ENCODE measurements around the gene IPCEF1.

Gene IPCEF1

DNA sequence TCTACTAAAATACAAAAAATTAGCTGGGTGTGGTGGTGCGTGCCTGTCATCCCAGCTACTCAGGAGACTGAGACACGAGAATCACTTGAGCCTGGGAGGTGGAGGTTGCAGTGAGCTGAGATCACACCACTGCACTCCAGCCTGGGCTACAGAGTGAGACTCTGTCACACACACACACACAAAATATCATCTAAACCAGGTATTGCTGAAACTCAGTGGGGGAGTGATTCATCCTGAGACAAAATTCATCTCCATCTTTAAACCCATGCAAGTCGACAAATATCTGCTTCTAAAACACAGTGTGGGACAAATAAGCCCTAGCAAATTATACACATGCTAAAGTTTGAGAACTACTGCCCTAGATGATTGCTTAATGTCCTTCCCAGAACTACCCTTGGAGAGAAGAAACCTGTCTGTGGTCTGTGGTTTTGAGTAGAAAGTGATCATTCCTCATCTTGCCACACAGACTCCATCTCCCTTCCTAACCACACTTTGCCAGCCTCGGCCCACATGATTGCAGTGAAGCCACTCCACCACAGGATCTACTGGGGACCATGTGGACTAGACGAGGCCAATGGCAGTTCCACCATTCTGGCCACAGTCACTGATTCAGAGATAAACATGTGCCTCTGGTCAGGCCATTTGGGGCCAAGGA is 187.3 kb downstream of the IPCEF1 start:
- DNase-seq = peak in 7 of 58 donors; percentile 8 to 55 (median 29)

DNA sequence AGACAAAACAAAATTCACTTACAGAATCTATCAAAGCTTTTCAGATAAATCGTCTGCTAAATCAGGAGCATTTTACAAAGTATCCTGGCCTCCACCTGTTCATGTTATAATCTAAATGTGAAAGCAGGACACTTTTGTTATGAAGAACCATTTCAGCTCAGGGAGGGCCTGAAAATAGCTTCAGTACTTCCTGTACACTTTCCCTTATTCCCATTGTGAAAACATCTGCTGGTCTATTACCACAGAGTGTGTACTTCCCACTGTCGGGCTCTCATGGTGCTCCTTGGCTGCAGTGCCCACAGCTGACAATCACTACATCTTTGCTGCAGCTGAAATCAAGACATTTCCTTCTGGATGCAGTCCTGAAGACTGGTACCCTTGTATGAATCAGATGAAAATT is 189.5 kb downstream of the IPCEF1 start:
- DNase-seq = peak in 6 of 58 donors; percentile 9 to 69 (median 19)

DNA sequence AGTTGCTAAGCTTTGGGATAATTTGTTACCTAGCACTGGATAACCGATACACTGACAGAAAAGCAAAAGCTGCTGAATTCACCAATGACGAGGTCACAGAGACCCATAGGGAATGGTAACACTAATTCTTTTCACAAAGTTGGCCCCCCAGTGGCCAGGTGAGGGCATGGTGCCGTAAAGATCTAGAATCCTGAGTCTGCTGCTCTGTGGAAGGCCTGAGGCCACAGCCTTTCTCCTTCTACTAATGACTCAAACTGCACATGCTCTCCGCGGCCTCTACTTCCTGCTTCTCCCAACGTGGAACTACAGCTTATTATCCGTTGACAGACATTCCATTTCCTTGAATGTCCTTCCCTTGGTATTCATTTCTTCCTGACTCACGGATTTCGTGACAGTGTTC is 190.5 kb downstream of the IPCEF1 start:
- DNase-seq = no peak

DNA sequence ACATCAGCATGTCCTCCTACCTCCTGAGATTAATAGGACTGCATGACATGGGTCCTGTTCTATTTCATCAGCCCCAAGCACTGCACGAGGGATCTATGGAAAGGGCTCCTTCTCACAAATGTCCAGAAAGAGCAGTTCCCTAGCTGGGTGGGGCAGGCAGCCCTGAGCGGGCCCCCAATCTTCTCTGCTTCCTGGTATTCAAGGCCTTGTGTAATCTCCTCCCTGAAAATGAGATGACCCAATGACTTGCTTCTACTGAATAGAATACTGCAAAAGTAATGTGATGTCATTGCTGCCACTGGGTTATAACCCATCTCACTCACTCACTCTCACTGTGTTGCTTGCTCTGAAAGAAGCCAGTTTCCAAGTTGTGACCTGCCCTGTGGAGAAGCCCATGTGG is 191.1 kb downstream of the IPCEF1 start:
- DNase-seq = no peak

DNA sequence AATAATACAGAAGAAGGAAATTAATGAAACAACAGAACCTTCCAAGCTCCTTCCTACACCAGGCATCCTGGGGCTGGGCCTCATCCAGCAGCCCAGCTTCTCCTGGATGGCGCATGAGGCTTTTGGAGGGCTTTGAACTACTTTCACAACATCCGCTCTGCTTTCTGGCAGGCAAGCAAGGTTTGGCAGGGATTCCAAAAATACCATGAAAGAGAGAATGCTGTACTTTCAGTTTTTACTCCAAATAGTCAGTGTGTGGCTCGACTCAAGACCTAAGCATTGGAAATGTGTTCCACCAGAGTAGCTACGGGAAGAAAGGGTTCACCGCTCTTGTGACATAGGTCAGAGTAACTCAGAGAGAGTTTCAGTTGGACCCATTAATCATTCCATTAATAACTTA is 192.2 kb downstream of the IPCEF1 start:
- DNase-seq = peak in 47 of 58 donors; percentile 12 to 85 (median 39)

DNA sequence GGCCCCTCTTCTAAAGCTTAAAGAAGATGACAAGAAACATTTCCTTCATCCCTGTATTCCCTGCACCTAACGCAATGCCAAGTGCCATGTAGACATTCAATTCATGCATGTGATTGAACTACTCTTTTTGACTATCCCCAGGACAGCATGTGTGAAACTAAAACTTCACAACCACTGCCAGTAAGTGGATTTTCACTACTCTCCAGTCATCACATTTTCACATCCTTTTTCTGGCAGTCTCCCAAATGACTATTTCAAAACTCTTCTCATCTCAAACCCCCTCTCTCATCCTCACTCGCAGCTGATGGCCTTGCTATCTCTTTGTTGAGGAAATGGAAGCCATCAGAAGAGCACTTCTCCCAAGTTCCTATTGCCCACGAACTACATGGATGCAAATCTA is 194.9 kb downstream of the IPCEF1 start:
- DNase-seq = no peak

DNA sequence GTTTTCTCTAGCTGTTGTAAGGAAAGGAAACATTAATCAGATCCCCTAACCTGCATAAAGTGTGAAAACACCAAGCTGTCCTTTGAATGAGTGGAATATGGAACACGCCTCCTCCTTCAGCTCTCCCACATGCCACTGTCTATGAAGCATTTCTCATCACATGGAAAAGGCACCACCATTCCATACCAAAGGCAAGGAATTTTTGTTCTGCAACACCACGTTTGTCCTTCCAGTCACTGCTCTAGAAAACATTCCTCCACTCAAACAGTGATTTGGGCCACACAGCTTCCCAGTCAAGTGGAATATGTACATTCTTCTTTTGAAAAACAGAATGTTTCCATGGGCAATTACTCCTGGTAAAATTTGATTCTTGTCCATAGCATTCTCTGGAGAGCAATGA is 197.5 kb downstream of the IPCEF1 start:
- no peak for DNase-seq

DNA sequence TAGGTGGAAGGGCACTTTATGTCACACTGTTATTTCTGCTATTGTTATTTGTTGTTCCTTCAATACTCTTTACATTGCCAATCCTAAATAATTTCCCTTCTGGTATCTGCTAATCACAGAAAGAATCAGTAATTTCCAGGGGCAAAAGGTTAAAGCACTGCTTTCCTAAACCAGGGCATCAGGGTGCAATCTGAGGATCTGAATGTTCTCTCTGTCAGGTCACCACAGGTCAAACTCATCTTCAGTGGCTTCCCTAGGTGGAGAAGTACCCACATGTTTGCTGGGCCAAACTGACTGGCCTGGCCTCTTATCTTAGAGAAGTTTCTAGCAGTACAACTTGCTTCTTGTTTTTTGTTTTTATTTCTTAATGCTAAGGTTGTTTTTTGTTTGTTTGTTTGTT is 198.9 kb downstream of the IPCEF1 start:
- DNase-seq = no peak

DNA sequence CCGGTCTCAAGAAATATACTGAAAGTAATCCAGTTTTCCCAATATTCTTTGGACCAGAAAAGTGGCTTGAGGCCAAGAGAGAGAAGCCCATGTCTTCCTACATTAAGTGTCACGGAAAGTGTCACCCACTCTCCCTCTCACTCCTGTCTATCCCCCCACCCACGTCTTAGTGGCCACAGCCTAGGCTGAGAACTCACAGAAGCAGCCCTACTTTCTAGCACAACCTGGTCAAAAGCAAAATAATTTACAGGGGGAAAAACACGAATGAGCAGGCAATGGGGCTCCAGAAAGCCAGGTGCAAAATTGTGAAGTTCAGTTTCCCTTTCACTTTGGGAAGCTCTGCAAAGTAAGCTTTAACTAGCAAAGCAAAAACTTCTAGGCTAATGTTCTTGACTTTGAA is 199.5 kb downstream of the IPCEF1 start:
- no peak for DNase-seq

DNA sequence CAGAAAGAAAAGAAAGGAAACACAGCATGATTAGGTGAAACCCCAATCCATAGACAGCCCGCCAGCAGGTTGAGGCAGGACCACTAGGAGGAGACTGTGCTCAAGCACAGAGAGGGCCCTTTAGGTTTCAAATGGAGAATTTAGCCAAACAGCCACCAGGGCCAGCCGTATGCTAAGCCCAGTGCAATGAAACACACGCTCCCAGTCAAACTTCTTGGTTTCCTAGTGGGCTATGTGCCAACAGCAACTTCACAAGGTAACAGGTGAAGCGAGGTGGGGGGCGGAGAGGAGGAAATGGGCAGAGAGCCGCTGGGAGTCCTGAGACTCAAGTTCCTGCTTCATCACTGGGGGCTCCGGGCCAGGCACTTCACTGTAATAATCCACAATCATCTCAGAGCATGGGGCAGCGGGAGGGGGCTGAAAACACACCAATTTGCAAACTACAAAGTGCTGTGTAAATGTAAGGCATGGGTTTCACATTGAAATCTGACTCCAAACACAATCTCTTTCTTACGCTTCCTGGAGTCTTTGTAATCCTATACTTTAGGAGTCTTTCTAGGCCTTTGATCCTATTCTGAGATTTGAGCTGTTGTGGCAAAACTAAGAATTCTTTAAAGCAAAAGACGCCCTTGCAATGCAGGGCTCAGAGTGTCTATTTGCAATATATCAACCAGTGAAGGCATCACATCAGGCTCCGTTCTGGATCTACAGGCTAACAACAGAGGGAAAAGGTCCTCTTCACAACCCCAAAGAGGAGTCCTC is 200.3 kb downstream of the IPCEF1 start:
- peak in 7 of 58 donors; percentile 7 to 27 (median 17) for DNase-seq

DNA sequence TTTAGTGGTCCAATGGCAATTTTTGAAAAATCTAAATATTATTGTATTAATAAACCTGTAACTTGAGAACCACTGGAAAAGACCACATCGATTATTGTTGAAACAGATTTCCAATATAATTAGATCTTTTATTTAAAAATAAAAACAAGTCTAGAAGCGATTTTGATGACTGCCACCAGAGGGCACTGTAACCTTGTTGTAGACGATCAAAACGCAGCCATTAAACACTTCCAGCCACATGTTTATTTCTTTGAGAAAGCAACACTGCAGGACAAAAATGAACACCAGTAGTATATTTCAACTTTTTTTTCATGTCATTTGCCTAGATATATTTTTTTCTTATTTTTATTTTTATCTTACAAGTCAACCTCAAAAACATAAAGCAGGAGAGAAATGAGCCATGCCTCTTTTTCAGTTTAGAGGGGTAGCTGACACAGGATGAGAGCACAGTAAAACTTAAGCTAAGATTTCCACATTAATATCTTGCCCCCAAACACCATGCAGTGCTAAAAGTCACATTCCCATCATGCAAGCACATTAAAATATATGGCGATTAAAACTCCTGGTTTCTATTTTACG is 202.1 kb downstream of the IPCEF1 start:
- DNase-seq = peak in 23 of 58 donors; percentile 3 to 72 (median 26)

DNA sequence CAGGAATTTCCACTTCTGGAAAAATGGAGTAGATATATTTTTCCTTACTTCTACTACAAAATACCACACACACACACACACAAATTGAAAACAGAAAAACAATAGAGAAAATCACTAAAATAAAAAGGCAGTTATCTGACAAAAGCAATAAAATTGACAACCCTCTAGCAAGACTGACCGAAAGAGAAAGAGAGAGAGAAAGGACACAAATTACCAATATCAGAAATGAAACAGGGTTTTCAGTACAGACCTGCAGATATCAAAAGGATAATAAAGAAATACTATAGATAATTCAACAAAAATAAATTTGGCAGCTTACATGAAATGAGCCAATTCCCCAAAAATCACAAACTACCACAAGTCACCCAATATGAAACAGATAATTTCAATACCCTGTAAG is 212.8 kb downstream of the IPCEF1 start:
- DNase-seq = no peak

DNA sequence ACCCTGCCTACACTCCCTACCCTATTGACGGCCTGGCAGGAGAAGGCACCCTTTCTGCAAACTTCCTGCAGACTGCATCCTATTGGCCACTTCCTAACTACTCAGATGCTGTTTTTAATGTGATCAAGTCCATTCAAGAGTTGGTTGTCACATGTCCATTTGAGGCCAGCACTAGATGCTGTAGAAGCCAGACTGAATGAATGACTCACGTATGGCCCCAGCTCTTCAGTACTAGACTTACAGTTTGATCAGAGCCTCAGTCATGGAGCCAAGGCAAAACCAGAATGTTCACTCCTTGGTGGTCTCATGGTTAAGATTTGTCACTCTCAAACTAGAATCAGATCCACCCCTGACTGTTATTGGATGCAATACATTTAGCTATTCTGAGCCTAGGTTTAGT is 215.9 kb downstream of the IPCEF1 start:
- DNase-seq = no peak

DNA sequence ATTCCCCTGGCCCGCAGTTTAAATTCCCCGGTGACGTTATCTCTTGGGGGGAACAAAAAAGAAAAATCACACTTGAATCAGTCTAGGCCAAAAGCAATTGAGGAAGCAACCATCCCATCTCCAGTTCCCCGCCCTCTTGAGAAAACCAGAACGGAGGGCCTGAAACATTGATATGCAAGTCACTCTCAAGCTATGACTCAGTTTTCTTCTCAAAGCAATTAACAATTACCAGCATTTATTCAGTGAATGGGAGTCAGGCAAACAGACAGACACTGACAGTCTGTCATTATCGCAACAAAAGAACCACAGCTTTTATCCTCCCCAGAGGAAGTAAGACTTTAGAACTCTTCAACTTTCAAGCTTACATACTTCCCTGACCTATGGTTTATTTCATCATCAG is 216.7 kb downstream of the IPCEF1 start:
- DNase-seq = peak in 2 of 58 donors; percentile 12

DNA sequence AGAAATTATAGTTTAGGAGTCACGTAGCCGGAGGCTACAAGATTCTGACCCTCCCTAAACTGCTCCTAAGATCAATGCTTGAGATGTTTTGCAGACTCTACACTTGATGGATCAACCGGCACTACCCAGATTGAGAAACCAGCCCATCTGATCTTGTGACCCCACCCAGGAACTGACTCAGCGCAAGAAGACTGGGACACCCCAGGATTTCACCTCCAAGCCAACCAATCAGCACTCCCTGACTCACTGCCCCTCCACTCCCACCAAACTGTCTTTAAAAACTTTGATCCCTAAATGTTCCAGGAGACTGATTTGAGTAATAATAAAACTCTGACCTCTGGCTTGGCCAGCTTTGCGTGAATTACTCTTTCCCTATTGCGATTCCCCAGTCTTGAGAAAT is 217.8 kb downstream of the IPCEF1 start:
- DNase-seq = no peak

DNA sequence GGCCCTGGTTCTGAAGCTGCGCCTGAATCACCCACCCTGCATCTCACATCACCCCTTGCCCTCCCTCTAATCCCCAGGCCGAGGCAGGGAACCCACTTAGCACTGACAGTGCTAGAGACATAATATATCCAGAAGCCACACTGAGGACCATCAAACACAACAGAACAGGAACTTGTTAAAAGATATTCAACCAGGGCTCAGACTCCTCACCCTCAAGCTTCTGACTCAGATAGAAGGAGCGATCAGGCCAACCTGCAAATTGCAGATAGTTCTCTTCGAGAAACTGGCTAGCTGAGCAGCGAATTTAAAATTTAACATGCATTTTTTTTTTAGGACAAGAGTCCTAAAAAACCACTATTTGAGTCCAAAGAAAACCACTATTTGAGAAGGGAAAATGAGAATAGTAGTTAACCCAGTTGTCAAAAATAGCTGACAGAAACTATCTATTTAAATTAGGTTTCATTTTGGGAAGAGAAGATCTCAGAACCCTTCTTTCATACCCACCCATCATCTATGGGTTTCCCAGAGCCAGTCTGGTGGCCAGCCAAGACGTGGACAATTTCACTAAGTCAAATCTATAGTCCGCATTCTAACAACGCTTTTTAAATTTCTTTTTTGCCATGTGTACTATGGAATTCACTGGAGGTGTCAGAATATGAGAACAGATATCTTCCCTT is 222.0 kb downstream of the IPCEF1 start:
- DNase-seq = no peak

DNA sequence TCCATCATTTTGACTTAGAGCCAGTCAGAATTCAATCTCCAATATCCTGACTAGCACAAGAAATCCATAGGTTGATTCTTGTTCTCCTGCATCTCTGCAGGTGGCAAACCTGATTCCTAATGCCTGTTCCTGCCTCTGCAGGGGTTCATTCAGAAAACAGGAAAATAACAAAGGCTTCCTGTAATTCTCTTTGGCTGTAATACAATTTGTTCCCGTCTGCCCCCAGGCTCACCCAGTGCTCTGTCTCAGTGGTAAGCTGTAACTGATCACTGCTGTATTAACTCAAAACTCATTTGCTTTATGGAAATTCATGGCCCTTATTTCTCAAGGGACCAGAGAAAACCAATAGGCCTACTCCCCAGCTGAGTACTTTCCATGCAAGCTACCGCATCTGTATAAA is 228.9 kb downstream of the IPCEF1 start:
- DNase-seq = no peak

DNA sequence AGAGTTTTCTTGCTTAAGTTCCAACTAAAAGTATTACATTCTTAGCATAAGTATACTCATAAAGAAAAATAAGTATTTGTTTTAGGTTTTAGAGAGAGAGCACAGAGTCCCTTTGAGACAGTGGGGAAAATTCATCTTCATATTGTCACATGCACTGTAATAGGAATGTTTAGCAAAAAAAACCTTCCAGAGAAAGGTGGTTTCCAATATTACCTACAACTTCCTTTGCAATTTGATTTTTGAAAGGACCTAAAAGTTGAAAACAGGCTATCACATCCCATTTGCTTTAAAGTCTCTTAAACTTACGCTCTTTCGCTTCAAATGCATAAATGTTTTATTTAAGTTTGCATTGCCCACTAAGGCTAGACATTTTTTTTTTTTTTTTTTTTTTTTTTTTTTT is 231.2 kb downstream of the IPCEF1 start:
- no peak for DNase-seq

DNA sequence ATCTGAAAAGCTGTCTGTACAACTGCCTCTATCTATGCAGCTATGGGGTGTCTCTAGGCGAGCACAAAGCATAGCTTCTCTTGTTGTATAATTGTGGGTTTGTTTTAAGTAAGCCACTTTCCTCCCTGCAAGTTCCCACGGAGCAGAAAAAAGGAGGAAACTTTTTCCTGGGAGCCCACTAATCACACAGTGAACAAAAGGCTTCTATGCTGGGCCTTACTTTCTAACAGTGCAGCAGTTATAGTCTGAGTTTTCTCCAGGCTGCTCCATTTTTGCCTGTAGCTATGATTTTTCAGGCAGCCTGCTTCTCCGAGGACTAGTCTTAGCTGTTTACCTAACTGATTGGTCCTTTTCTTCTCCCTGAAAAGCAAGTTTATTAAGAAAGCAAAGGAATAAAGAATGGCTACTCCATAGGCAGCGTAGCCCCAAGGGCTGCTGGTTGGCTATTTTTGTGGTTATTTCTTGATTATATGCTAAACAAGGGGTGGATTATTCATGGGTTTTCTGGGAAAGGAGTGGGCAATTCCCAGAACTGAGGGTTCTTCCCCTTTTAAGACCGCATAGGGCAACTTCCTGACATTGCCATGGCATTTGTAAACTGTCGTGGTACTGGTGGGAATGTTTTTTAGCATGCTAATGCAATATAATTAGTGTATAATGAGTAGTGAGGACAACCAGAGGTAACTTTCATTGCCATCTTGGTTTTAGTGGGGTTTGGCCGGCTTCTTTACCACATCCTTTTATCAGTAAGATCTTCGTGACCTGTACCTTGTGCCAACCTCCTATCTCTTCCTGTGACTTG is 233.2 kb downstream of the IPCEF1 start:
- no peak for DNase-seq

DNA sequence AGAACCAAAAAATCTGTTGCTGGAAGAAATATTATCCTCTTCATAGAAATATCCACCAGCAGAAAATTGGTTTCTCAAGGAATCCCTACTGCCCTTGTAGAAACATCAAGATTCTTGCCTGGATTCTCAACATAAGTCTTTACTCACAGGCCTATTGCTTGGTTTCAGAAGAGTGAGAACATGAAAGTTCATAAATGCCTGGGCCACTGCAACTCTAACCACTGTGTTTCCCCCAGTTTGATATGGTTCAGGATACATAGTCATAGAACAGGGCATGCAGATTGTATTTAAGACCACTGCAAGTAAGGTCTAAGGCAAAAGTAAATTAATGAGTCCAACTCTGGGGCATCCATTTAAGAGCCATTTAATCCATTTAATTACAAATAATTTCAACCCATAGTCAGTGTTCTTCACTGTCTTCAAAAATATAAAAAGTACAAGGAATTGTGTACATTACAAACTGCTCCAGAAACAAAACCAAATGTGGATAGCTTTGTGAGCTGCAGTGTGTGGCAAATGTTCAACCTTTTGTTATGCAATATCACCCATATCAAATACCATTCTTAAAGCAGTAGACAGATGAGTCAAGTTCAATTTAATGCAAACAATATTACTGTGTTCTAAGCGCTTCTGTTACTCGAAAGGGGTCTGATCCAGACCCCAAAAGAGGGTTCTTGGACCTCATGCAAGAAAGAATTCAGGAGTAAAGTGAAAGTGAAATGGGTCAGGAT is 234.2 kb downstream of the IPCEF1 start:
- DNase-seq = no peak

DNA sequence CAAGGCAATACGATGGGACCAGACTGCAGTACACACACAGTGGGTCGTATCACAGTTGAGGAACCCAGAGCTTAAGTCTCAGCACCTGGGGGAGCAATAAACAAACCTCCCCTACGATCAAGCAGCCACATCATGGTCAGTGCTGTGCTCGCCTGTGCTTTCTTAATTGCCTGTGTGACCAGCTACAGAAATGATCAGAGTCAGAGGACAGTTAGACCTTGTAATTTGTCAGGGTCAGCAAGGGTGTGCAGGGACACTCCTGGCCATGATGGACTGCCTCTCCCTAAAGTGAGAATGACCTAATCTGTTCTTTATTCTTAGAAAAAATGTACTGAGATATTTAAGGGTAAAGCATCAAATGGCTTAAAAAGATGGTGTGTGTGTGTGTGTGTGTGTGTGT is 239.1 kb downstream of the IPCEF1 start:
- no peak for DNase-seq

All from anterior cingulate cortex (tissue), 58 donors.